NT2/D1 (cell line): ENCODE data around the gene PCDHGC4.

Source experiments
- SUZ12 ChIP-seq: IDR thresholded peaks from 2 replicates; pipeline ENCODE4 v1.6.1; 2011; ENCODE audit not compliant: insufficient read length, insufficient read depth; ENCODE audit errors: extremely low read depth
- YY1 ChIP-seq: IDR thresholded peaks from 2 replicates; pipeline ENCODE4 v1.6.1; 2011; ENCODE audit not compliant: insufficient read length, insufficient read depth

GRCh38 chr5:141475625-141476131 is 9.2 kb upstream of the PCDHGC4 start, which contains the start of gene PCDHGC3:
- TF ChIP-seq SUZ12 = no peak
- TF ChIP-seq YY1 = no peak
